Type B pancreatic cell (in vitro differentiated cells): ENCODE data around the gene SKAP1. TPM values are rescaled to one million over a fixed set of nuclear protein-coding genes. Genes with fewer than 3 reads are reported as not detected.

Experiments used
- DNase-seq: peaks from one replicate; pipeline ENCODE4 v3.0.0; 2021; ENCODE audit warnings: mixed read lengths; ENCODE audit not compliant: unreplicated experiment; ENCODE audit errors: extremely low spot score
- H3K27ac Mint-ChIP-seq: 2 replicates; pipeline ENCODE4 v1.8.0; 2021; ENCODE audit warnings: mild to moderate bottlenecking, mixed read lengths
- H3K27me3 Mint-ChIP-seq: 2 replicates; pipeline ENCODE4 v1.8.0; 2021; ENCODE audit warnings: mixed read lengths
- H3K36me3 Mint-ChIP-seq: 2 replicates; pipeline ENCODE4 v1.8.0; 2021; ENCODE audit warnings: mixed read lengths
- H3K4me1 Mint-ChIP-seq: one replicate; pipeline ENCODE4 v1.8.0; 2021; ENCODE audit warnings: mixed read lengths; ENCODE audit not compliant: unreplicated experiment
- H3K4me3 Mint-ChIP-seq: 2 replicates; pipeline ENCODE4 v1.8.0; 2021; ENCODE audit warnings: mild to moderate bottlenecking, mixed read lengths
- H3K9me3 Mint-ChIP-seq: 2 replicates; pipeline ENCODE4 v1.8.0; 2021; ENCODE audit warnings: mixed read lengths
- CTCF ChIP-seq: fragments of 200-600 bp; sonication (generic); conservative IDR thresholded peaks from 2 replicates; pipeline ENCODE4 v1.5.0; 2021; ENCODE audit warnings: antibody characterized with exemption, mild to moderate bottlenecking
- total RNA-seq: library from RNA; stranded (reverse); gene quantifications from 2 replicates; pipeline ENCODE4 v1.2.1, GENCODE V29; 2021; ENCODE audit warnings: low replicate concordance

Gene SKAP1
- total RNA-seq, 1 donor from 2014 or later = 0.43 TPM

DNA sequence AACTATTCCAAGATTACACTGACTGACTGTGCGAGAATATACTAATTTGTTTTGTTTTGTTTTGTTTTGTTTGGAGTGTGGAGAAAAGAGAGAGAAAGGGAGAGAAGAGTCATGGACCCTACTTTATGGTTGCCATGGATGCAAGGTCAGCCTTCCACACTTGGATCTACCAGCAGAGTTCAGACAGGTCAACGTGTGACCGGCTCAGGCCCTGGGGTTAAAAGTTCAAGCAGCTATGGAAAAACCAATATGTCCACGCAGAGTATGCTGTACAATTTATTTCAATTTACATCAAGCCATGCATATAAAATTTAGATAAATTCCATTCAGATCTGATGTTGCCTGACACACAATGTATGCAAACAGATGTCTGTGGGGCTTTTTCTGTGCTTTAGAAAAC lies 122.8 kb downstream of the SKAP1 start:
- Mint-ChIP-seq H3K4me1 (peaks cover 29% of the 10 kb centered on the region), H3K36me3 (no peaks in the 10 kb centered on the region), H3K4me3 (no peak overlapping the region), H3K27me3 (no peaks in the 10 kb centered on the region), H3K27ac (no peak overlapping the region), H3K9me3 (no peaks in the 10 kb centered on the region)
- DNase-seq = no peak
- no peak for TF ChIP-seq CTCF

GRCh38 chr17:48301002-48301401 lies 129.0 kb downstream of the SKAP1 start:
- TF ChIP-seq CTCF = no peak

DNA sequence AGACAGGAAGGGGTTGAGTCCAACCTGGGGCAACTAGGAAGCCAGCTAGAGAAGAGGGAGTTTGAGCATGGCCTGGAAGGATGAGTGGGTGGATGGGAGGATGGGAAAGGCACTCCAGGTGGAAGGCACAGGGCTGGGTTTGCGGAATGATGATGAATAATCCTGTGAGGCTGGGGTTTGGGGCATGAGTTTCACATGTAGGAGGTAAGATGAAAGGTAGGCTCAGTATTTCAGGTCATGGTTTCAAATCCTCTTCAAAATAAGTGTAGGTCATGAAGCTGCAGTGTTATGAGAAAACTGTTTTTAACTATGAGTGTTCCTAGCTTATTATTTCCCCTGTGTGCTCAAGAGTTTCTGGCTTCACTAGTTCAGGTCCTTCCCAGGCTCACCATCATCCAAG lies 130.3 kb downstream of the SKAP1 start:
- DNase-seq = no peak
- Mint-ChIP-seq H3K36me3 (no peaks in the 10 kb centered on the region), H3K9me3 (no peaks in the 10 kb centered on the region), H3K4me1 (peaks cover 27% of the 10 kb centered on the region), H3K27me3 (peaks cover 9% of the 10 kb centered on the region), H3K27ac (no peak overlapping the region), H3K4me3 (no peak overlapping the region)
- TF ChIP-seq CTCF = no peak

More at GRCh38 chr17:48301002-48301401, 129.0 kb downstream of the SKAP1 start:
- Mint-ChIP-seq H3K4me1 (peaks cover 15% of the 10 kb centered on the region), H3K27ac (no peak overlapping the region), H3K36me3 (no peaks in the 10 kb centered on the region), H3K4me3 (no peak overlapping the region), H3K9me3 (no peaks in the 10 kb centered on the region), H3K27me3 (peaks cover 9% of the 10 kb centered on the region)
- no peak for DNase-seq

DNA sequence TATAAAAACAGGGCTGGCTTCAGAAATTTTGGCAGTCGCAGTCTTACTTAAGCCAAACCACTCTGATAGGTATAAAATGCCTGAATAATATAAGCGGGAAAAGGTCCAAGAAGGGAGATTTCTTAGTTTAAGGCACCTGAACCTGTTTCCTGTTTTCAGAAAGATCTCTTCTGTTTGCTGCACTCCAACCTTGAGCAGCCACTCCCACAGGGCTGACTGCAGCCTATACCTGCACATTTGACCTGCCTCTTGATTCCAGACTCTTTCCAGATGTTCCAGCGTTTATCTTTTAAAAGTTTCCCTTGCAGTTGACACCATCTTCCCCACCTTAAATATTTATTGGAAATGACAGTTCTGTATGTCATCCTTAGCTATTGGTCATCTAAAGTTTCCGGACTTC lies 132.2 kb downstream of the SKAP1 start:
- Mint-ChIP-seq H3K27ac (peak overlapping the region; percentile 95), H3K4me1 (peaks cover 37% of the 10 kb centered on the region), H3K27me3 (peaks cover 13% of the 10 kb centered on the region), H3K36me3 (no peaks in the 10 kb centered on the region), H3K9me3 (no peaks in the 10 kb centered on the region), H3K4me3 (peak overlapping the region; percentile 10)
- DNase-seq = no peak
- TF ChIP-seq CTCF = no peak

- DNase-seq = no peak
- Mint-ChIP-seq H3K4me1 (peaks cover 37% of the 10 kb centered on the region), H3K9me3 (no peaks in the 10 kb centered on the region), H3K36me3 (no peaks in the 10 kb centered on the region), H3K27me3 (peaks cover 13% of the 10 kb centered on the region), H3K4me3 (no peak overlapping the region), H3K27ac (peak overlapping the region; percentile 80)
- no peak for TF ChIP-seq CTCF
These were observed 133.6 kb downstream of the SKAP1 start for GRCh38 chr17:48296453-48296852.
